ENCODE results near the gene NDFIP2. TPM values are rescaled to one million over a fixed set of nuclear protein-coding genes. Genes with fewer than 3 reads are reported as not detected.

NDFIP2 gene
- total RNA-seq, 1 donor from 2014 or later, result 30.0 TPM

DNA sequence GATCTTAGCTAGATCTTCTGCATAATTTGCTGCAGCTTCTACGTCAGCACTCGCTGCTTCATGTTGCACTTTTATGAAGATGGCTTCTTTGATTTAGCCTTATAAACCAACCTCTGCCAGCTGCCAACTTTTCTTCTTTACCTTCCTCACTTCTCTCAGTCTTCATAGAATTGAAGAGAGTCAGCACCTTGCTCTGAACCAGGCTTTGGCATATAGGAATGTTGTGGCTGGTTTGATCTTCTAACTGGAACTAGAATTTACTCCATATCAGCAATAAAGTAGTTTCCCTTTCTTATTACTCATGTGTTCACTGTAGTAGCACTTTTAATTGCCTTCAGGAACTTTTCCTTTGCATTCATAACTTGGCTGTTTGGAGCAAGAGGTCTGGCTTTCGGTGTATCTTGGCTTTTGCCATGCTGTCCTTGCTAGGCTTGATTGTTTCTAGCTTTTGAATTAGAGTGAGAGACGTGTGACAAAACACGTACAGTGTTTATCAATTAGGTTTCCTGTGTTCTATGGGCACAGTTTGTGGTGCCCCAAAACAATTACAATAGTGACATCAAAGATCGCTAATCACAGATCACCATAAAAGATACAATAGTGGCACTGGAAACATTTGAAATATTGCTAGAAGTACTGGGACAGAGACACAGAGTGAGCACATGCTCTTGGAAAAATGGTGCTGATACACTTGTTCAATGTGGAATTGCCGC is 50.7 kb downstream of the NDFIP2 start:
- Histone ChIP-seq H3K27ac (no peak overlapping the region), H3K27me3 (ENCODE audit: low read depth) (no peaks in the 10 kb centered on the region), H3K4me3 (no peak overlapping the region), H3K36me3 (no peaks in the 10 kb centered on the region), H3K9me3 (no peaks in the 10 kb centered on the region), H3K4me1 (peaks cover 3% of the 10 kb centered on the region)
- intact Hi-C loops (cut with DNase I), result no loop called here
- TF ChIP-seq, protein P1, sequence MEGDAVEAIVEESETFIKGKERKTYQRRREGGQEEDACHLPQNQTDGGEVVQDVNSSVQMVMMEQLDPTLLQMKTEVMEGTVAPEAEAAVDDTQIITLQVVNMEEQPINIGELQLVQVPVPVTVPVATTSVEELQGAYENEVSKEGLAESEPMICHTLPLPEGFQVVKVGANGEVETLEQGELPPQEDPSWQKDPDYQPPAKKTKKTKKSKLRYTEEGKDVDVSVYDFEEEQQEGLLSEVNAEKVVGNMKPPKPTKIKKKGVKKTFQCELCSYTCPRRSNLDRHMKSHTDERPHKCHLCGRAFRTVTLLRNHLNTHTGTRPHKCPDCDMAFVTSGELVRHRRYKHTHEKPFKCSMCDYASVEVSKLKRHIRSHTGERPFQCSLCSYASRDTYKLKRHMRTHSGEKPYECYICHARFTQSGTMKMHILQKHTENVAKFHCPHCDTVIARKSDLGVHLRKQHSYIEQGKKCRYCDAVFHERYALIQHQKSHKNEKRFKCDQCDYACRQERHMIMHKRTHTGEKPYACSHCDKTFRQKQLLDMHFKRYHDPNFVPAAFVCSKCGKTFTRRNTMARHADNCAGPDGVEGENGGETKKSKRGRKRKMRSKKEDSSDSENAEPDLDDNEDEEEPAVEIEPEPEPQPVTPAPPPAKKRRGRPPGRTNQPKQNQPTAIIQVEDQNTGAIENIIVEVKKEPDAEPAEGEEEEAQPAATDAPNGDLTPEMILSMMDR (IDR thresholded peaks at IDR 0.05), result no peak
- ATAC-seq (no peak), DNase-seq (no peak)

DNA sequence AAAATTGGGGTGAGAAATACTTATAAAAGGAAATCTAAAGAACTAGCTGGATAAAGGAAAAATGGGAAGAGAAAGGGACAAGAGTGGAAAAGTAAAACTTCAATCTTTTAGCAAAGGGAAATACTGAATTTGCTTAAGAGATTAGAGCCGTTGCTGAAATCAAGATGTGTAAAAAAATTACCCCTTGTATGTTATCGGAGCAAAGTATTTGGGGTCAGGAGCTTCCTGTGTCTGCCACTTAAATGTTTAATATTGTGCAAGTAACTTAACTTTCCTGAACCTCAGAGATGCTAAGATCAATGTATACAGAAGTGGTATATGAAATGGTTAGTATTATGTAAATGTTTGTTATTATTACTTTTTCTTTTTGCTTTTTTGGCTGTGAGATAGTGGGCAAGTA is 51.6 kb downstream of the NDFIP2 start:
- no peak overlapping the region for H3K4me3 ChIP-seq
- peaks cover 3% of the 10 kb centered on the region for H3K4me1 ChIP-seq
- TF ChIP-seq, protein P1 (IDR thresholded peaks at IDR 0.05), result no peak
- H3K27ac ChIP-seq, result no peak overlapping the region
- no peaks in the 10 kb centered on the region for H3K9me3 ChIP-seq
- intact Hi-C loops (cut with DNase I), result no loop called here
- H3K27me3 ChIP-seq (ENCODE audit: low read depth), result no peaks in the 10 kb centered on the region
- no peaks in the 10 kb centered on the region for H3K36me3 ChIP-seq
- DNase-seq (no peak), ATAC-seq (no peak)

DNA sequence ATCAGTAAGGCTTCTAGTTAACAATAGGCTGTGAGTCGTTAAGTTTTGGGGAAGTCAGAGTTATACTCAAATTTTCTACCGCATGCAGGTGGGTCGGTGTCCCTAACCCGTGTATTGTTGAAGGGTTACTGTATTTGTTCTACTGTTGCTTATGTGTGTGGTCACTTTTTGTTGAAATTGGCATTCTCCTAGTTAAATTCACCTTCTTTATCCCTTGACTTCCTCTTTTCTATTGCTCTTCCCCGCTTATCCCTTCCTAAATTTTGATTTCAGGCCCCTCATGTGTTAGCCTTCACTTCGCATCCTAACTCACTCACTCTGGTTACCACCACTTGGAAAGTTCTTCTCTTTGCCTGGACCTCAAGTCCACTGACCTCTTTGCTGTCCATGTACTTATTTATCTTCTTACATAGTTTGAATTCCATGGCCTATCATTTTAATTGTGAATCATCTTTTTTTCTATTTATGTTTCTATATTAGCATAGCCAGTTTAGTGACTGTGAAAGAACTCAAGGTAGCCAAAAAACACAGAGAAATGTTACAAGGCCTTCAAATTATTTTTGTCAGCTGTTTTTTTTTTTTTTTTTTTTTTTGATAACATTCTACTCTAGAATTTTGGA is 52.9 kb downstream of the NDFIP2 start:
- ATAC-seq, result no peak
- DNase-seq, result no peak
- H3K27me3 ChIP-seq (ENCODE audit: low read depth), result no peaks in the 10 kb centered on the region
- H3K27ac ChIP-seq, result no peak overlapping the region
- H3K4me3 ChIP-seq, result no peak overlapping the region
- TF ChIP-seq, protein P1 (IDR thresholded peaks at IDR 0.05), result no peak
- intact Hi-C loops (cut with DNase I), result no loop called here
- peaks cover 3% of the 10 kb centered on the region for H3K4me1 ChIP-seq
- no peaks in the 10 kb centered on the region for H3K9me3 ChIP-seq
- H3K36me3 ChIP-seq, result no peaks in the 10 kb centered on the region

DNA sequence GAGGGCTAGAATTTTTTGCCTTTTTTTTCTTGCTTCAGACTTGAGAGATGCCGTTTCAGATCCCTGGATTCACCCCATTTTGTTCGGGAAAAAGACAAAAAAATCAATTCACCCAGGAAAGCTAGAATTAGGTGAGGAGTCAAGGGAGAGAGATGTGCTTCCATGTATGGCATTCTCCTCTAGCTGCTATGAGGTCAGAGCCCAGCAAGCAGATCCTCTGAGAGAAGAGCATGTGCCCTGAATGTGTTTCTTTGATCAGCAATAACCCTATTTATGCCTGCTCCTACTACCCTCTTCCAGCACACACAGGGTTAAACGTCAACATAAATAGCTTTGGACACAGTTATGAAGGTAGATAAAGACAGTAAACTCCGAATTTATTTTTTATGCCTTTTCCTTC is 53.6 kb downstream of the NDFIP2 start:
- intact Hi-C loops (cut with DNase I), result no loop called here
- DNase-seq (no peak), ATAC-seq (no peak)
- Histone ChIP-seq H3K27ac (no peak overlapping the region), H3K4me3 (no peak overlapping the region), H3K4me1 (peaks cover 3% of the 10 kb centered on the region), H3K9me3 (no peaks in the 10 kb centered on the region), H3K27me3 (ENCODE audit: low read depth) (no peaks in the 10 kb centered on the region), H3K36me3 (no peaks in the 10 kb centered on the region)
- TF ChIP-seq, protein P1 (IDR thresholded peaks at IDR 0.05), result no peak

DNA sequence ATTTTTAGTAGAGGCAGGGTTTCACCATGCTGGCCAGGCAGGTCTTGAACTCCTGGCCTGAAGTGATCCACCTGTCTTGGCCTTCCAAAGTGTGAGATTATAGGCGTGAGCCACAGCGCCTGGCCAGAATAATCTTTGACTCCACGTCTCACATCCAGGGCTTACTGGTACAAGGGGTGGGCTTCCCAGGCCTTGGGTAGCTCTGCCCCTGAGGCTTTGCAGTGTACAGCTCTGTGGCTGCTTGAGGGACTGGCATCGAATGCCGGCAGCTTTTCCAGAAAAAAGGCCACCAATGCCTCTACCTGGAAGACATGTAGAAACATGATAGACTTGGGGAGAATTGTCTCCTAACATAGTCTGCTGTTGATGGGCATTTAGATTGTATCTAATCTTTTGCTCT is 57.8 kb downstream of the NDFIP2 start:
- Histone ChIP-seq H3K9me3 (no peaks in the 10 kb centered on the region), H3K27me3 (ENCODE audit: low read depth) (no peaks in the 10 kb centered on the region), H3K4me1 (no peaks in the 10 kb centered on the region), H3K27ac (no peak overlapping the region), H3K4me3 (no peak overlapping the region), H3K36me3 (no peaks in the 10 kb centered on the region)
- intact Hi-C loops (cut with DNase I), result no loop called here
- ATAC-seq (no peak), DNase-seq (no peak)
- TF ChIP-seq, protein P1 (IDR thresholded peaks at IDR 0.05), result no peak

Measured in lower lobe of right lung (tissue), 2 donors.